ENCODE measurements around the gene UNC93A. TPM values are rescaled to one million over a fixed set of nuclear protein-coding genes. Genes with fewer than 3 reads are reported as not detected.
"Not testable (repeated sequence)": the region's sequence is repeated elsewhere in the genome, so short reads cannot be mapped to it uniquely, and the experiment has no call there.

The UNC93A gene
- total RNA-seq, 6 experiments from 2014 or later: not detected

DNA sequence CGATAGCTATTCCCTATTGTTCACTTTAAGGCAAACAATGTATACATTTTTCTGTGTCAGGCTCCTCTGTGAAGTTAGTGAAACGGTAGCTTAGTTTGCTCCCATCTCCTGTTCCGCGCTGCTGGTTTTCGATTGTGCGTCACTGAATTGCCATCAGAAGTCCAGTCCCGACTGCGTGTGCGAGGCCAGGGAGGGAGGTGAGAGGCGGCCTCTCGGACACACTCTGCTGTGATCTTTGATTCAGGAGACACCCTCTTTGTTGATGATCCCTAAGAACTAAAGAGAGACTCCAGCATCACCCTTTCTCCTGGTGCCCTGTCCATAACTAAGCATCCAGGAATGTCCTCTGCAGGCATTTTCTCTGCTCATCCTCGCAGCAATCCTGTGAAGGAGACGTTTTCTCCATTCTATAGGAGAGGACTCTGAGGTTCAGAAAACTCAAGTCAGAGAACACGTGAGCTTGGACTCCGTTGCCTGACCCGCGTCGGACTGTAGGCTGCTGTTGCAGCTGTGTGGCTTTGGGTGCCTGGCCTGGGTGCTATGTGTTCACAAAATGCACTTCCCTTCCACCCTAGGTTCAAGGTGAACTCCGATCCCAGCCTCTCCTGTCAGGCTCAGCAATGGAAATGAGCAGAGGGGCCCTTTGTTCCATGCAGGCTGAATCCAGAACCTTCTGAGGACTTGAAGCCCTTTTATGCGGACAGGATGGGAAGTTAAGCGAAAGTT lies 24.1 kb upstream of the UNC93A start:
- H3K36me3 Mint-ChIP-seq (ENCODE audit: low read depth): peaks cover 13% of the 10 kb centered on the region; the same call in 1 of the 2 replicates
- H3K4me1 Mint-ChIP-seq (ENCODE audit: low read depth): no peaks in the 10 kb centered on the region
- TF ChIP-seq, protein P1, sequence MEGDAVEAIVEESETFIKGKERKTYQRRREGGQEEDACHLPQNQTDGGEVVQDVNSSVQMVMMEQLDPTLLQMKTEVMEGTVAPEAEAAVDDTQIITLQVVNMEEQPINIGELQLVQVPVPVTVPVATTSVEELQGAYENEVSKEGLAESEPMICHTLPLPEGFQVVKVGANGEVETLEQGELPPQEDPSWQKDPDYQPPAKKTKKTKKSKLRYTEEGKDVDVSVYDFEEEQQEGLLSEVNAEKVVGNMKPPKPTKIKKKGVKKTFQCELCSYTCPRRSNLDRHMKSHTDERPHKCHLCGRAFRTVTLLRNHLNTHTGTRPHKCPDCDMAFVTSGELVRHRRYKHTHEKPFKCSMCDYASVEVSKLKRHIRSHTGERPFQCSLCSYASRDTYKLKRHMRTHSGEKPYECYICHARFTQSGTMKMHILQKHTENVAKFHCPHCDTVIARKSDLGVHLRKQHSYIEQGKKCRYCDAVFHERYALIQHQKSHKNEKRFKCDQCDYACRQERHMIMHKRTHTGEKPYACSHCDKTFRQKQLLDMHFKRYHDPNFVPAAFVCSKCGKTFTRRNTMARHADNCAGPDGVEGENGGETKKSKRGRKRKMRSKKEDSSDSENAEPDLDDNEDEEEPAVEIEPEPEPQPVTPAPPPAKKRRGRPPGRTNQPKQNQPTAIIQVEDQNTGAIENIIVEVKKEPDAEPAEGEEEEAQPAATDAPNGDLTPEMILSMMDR (IDR thresholded peaks at IDR 0.05): no peak
- H3K27ac Mint-ChIP-seq: no peak overlapping the region
- H3K4me3 Mint-ChIP-seq: no peak overlapping the region
- peaks cover 4% of the 10 kb centered on the region; the same call in 1 of the 2 replicates for H3K27me3 Mint-ChIP-seq (ENCODE audit: insufficient read depth)
- peaks cover 73% of the 10 kb centered on the region for H3K9me3 Mint-ChIP-seq
- no peak for DNase-seq

DNA sequence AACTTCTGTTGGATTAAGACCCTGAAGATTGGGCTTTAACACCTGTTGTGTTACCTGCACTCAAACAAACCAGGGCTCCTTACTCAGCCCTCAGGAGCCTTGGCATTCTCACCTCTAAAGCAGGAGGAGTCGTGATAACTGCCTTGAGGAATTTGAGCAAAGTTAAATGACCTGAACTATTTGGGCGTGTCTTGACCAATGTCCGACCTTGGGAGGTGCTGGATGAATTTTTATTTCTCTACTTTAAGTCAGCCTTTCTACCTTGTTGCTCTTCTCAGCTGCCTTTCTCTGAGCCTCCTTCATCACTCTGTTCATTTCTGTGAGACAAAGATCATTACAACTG lies 23.6 kb upstream of the UNC93A start:
- not testable (repeated sequence) for H3K27ac Mint-ChIP-seq; H3K27me3 Mint-ChIP-seq (ENCODE audit: insufficient read depth); DNase-seq; H3K4me3 Mint-ChIP-seq; H3K4me1 Mint-ChIP-seq (ENCODE audit: low read depth)
- Mint-ChIP-seq H3K9me3 (peaks cover 73% of the 10 kb centered on the region), H3K36me3 (ENCODE audit: low read depth) (peaks cover 13% of the 10 kb centered on the region; the same call in 1 of the 2 replicates)

DNA sequence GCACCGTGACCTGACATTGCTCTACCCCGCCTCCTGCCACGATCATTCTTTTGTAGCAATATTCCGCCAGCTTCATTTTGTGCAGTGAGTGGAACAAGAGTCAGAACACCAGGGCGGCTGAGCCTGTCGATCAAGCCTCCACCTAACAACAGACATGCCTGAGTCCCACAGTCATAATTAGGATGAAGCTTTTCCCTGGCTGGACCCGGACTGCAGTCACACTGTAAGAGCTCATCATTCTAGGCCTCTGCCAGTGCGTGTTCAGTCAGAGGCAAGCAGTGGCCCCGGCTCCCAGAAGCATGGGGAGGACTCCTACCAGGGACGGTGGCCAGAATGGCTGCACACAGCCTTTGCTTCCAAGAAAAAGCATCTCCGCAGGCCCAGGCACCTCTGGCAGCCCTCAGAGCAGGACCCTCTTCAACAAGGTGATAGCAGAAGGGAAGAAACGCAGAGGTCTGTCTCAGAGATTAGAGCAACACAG lies 23.2 kb upstream of the UNC93A start:
- Mint-ChIP-seq H3K4me1 (ENCODE audit: low read depth) (no peaks in the 10 kb centered on the region), H3K27me3 (ENCODE audit: insufficient read depth) (peaks cover 4% of the 10 kb centered on the region; the same call in 1 of the 2 replicates), H3K4me3 (no peak overlapping the region), H3K27ac (no peak overlapping the region), H3K36me3 (ENCODE audit: low read depth) (peaks cover 13% of the 10 kb centered on the region; the same call in 1 of the 2 replicates), H3K9me3 (peaks cover 71% of the 10 kb centered on the region)
- DNase-seq: no peak
- TF ChIP-seq, protein P1 (IDR thresholded peaks at IDR 0.05): no peak

DNA sequence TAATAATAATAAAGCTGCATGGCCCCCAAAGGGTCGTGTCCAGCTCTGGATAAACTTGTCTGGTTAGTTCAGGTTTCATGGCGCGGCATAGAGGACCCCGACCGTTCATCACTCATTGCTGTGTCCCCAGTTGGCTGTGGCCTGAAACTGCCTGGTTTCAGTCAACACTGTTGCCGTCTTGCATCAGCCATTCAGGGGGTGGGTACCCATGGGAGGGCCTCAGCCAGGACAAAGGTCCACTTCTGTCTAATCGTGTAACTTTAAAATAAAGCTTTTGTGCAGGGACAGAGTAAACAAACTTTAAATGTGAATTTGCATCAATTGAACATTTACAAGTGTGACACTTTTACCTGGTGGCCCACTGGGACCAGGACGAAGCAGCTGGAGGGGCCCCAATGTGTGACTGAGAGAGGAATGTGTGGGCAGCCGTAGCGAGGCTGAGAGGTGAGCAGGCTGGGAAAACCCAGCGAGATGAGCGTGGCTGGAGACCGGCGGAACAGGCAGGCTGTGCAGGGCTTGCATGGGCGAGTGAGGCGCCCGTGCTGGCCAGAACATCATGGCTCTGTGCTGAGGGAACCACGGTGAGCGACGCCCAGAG lies 22.3 kb upstream of the UNC93A start:
- H3K4me1 Mint-ChIP-seq (ENCODE audit: low read depth): no peaks in the 10 kb centered on the region
- TF ChIP-seq, protein P1 (IDR thresholded peaks at IDR 0.05): no peak

DNA sequence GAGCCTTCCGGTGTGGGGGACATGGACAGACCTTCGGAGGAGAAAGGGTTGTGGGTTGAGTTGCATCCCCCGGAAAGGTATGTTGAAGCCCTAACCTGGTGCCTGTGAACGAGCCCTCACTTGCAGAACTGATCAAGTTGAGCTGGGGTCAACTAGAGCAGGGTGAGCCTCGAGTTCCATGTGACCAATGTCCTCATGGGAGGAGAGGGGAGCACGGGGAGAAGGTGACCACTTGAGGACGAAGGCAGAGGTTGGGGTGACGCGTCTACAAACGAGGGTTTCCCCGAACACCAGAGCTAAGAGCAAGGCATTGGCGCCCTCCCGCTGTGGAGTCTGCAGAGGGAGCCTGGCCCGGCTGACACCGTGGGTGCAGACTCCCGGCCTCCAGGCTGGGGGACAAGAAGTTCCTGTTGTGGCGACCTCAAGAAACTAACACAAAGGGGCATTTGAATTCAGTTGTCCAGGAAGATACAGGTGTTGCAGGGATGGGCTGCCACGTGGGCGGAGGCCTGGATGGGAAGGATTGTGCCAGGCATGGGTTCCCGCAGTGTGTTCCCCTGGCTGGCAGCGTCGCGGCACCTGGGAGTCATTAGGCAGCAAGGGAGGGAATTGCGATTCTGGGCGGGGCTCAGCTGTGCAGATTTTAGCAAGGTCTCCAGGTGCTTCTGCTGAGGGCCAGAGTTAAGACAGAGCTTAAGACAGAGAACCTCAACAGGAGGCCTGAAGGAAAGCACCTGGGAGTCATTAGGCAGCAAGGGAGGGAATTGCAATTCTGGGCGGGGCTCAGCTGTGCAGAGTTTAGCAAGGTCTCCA lies 20.4 kb upstream of the UNC93A start:
- H3K9me3 Mint-ChIP-seq: peaks cover 68% of the 10 kb centered on the region
- TF ChIP-seq, protein P1 (IDR thresholded peaks at IDR 0.05): no peak
- H3K27me3 Mint-ChIP-seq (ENCODE audit: insufficient read depth): peaks cover 4% of the 10 kb centered on the region; the same call in 1 of the 2 replicates
- no peak overlapping the region for H3K4me3 Mint-ChIP-seq
- H3K36me3 Mint-ChIP-seq (ENCODE audit: low read depth): peaks cover 10% of the 10 kb centered on the region; the same call in 1 of the 2 replicates
- H3K27ac Mint-ChIP-seq: no peak overlapping the region
- DNase-seq: no peak
- H3K4me1 Mint-ChIP-seq (ENCODE audit: low read depth): no peaks in the 10 kb centered on the region

More for the DNA sequence above, 22.3 kb upstream of the UNC93A start:
- no peak for DNase-seq
- no peak overlapping the region for H3K27ac Mint-ChIP-seq
- H3K9me3 Mint-ChIP-seq: peaks cover 70% of the 10 kb centered on the region
- H3K27me3 Mint-ChIP-seq (ENCODE audit: insufficient read depth): peaks cover 4% of the 10 kb centered on the region; the same call in 1 of the 2 replicates
- no peak overlapping the region for H3K4me3 Mint-ChIP-seq
- peaks cover 13% of the 10 kb centered on the region; the same call in 1 of the 2 replicates for H3K36me3 Mint-ChIP-seq (ENCODE audit: low read depth)
